ENCODE measurements around the gene MALRD1. TPM values are rescaled to one million over a fixed set of nuclear protein-coding genes. Genes with fewer than 3 reads are reported as not detected.

MALRD1 gene
- total and polyA plus RNA-seq, 2 of the 8 experiments (the other 6 are each of a cell fraction or from before 2014, with no cell fraction given), result 0.32 to 0.35 TPM

- TF ChIP-seq SIN3A (conservative IDR thresholded peaks at IDR 0.05 in 1 of 2, IDR thresholded peaks at IDR 0.05 in 1 of 2; ENCODE audit: low read depth in 1 of 2, low read length in 2 of 2), result no peak
These were observed at the start of gene MALRD1 (continued) for GRCh38 chr10:19048489-19048888.
